HepG2 (cell line): Measurements from ENCODE around the gene FRMD4A. TPM values are rescaled to one million over a fixed set of nuclear protein-coding genes. Genes with fewer than 3 reads are reported as not detected.

Experiments used
- ATAC-seq: fragments of 200-7000 bp; cut with Tn5 transposase; 3 replicates; pipeline ENCODE4 v1.9.1; 2020; ENCODE audit warnings: mild to moderate bottlenecking, moderate library complexity
- BruUV-seq: library from RNA; stranded (reverse); fragments of 400-500 nt; replicated peaks from 2 replicates; lab custom pipeline; 2021; lab: Mats Ljungman, UMichigan
- CTCF ChIA-PET: fragments of 300-600 bp; formaldehyde crosslinking; extraction: SDS; loops from one replicate; lab custom pipeline; 2021; ENCODE audit warnings: low total read pairs, inconsistent platforms, low intra/inter-chr PET ratio; lab: Yijun Ruan, JAX
- POLR2A ChIA-PET: fragments of 350-600 bp; sonication (Branson Sonifier 250); formaldehyde crosslinking; loops from one replicate; lab custom pipeline; 2020; ENCODE audit warnings: antibody characterized with exemption, inconsistent platforms; lab: Yijun Ruan, JAX
- DNase-seq: peaks from one replicate; pipeline ENCODE4 v3.0.0-alpha.2; 2015; ENCODE audit warnings: low spot score
- FAIRE-seq: peaks from 3 replicates; lab custom pipeline; 2011; peaks lifted over from hg19 to GRCh38; lab: Jason Lieb, UNC
- H2AFZ ChIP-seq: one replicate; pipeline ENCODE4 v1.6.1; 2011; ENCODE audit warnings: low read length, inconsistent platforms
- H3K27ac ChIP-seq: fragments of 300-600 bp; 3 replicates; pipeline ENCODE4 v1.8.0; 2011; ENCODE audit warnings: mixed run types, mild to moderate bottlenecking, mixed read lengths, low read length, inconsistent platforms; ENCODE audit not compliant: insufficient read depth; ENCODE audit errors: extremely low read length
- H3K27me3 ChIP-seq, 2 experiments: fragments of 200-600 bp in 1 of 2; 2 replicates in 1 of 2; 3 replicates in 1 of 2; pipeline versions ENCODE4 v1.6.0 to v1.8.0; 2011; ENCODE audit warnings: low read length in 2 of 2, mild to moderate bottlenecking in 2 of 2, moderate library complexity in 2 of 2, inconsistent platforms in 1 of 2; ENCODE audit not compliant: insufficient read depth in 2 of 2, control insufficient read depth in 1 of 2
- H3K36me3 ChIP-seq, 2 experiments: fragments of 200-600 bp in 1 of 2; replicated peaks in 1 of 2; 2 replicates in 1 of 2; 3 replicates in 1 of 2; pipeline versions ENCODE4 v1.5.1 to v1.8.0; 2011; ENCODE audit warnings: low read length in 2 of 2, inconsistent platforms in 1 of 2; ENCODE audit not compliant: insufficient read depth in 2 of 2, control insufficient read depth in 1 of 2
- H3K4me1 ChIP-seq: 2 replicates; pipeline ENCODE4 v1.5.1; 2012; ENCODE audit warnings: low read length, inconsistent platforms; ENCODE audit not compliant: insufficient read depth
- H3K4me2 ChIP-seq: 2 replicates; pipeline ENCODE4 v1.6.0; 2011; ENCODE audit warnings: low read depth, low read length, inconsistent platforms
- H3K4me3 ChIP-seq, 3 experiments: fragments of 200-600 bp in 1 of 3; sonication (generic), shearing (Covaris generic) in 1 of 3; replicated peaks in 1 of 3; 2 replicates each; pipeline ENCODE4 v1.5.1; 2011 to 2016; ENCODE audit warnings: low read length in 3 of 3, inconsistent platforms in 2 of 3, low read depth in 2 of 3, mild to moderate bottlenecking in 2 of 3, control low read depth in 1 of 3, mixed read lengths in 1 of 3; ENCODE audit not compliant: insufficient read depth in 1 of 3
- H3K79me2 ChIP-seq: one replicate; pipeline ENCODE4 v1.6.1; 2011; ENCODE audit warnings: low read length, inconsistent platforms; ENCODE audit not compliant: insufficient read depth
- H3K9ac ChIP-seq: 2 replicates; pipeline ENCODE4 v1.6.0; 2011; ENCODE audit warnings: mild to moderate bottlenecking, low read depth, low read length, inconsistent platforms; ENCODE audit not compliant: insufficient read depth
- H3K9me3 ChIP-seq: 2 replicates; pipeline ENCODE4 v1.5.1; 2012; ENCODE audit warnings: mild to moderate bottlenecking, low read length
- H4K20me1 ChIP-seq: 2 replicates; pipeline ENCODE4 v1.6.0; 2011; ENCODE audit warnings: inconsistent platforms, mild to moderate bottlenecking, low read length, moderate library complexity; ENCODE audit not compliant: insufficient read depth
- ATF7-NPFF ChIP-seq: sonication (generic); formaldehyde crosslinking; IDR thresholded peaks from 2 replicates; pipeline ENCODE4 v1.8.1; 2023; ENCODE audit warnings: mild to moderate bottlenecking, low read depth, missing genetic modification reagents, moderate library complexity
- CAMTA2 ChIP-seq: sonication (generic); formaldehyde crosslinking; IDR thresholded peaks from 2 replicates; pipeline ENCODE4 v1.4.0; 2020; ENCODE audit warnings: mild to moderate bottlenecking, missing genetic modification reagents, borderline replicate concordance
- ZNF30 ChIP-seq: sonication (generic); formaldehyde crosslinking; IDR thresholded peaks from 2 replicates; pipeline ENCODE4 v1.5.0; 2020; ENCODE audit warnings: mild to moderate bottlenecking, missing genetic modification reagents
- ZNF780A ChIP-seq: sonication (generic); formaldehyde crosslinking; IDR thresholded peaks from 2 replicates; pipeline ENCODE4 v1.8.0; 2022; ENCODE audit warnings: mild to moderate bottlenecking, missing genetic modification reagents, moderate library complexity
- ZNF891 ChIP-seq: sonication (generic); formaldehyde crosslinking; IDR thresholded peaks from 2 replicates; pipeline ENCODE4 v1.5.0; 2020; ENCODE audit warnings: mild to moderate bottlenecking, missing genetic modification reagents
- WGBS: methylation state at CpG from one replicate; pipeline ENCODE4 v1.1.6; 2017; ENCODE audit warnings: low lambda C conversion rate; 5-methylcytosine and 5-hydroxymethylcytosine counted together
- in situ Hi-C: cut with HindIII; loops from 2 replicates; pipeline ENCODE4 v1.10.0; 2017; ENCODE audit warnings: low pct_unique_long_range_greater_than_20kb; ENCODE audit not compliant: extremely low pct_ligation_motif_present
- intact Hi-C: fragments of 100-400 bp; cut with micrococcal nuclease; formaldehyde crosslinking; loops from one replicate; pipeline ENCODE4 v1.10.0; 2022; ENCODE audit not compliant: unreplicated experiment
- polyA plus RNA-seq, 8 experiments: library from polyadenylated mRNA; depleted of rRNA in 3 of 8; stranded (reverse) in 7 of 8; unstranded in 1 of 8; fragments of >200 nt; fragmentation: Illumina TruSeq in 4 of 8; extraction: Trizol in 4 of 8; gene quantifications; 2 replicates each; pipeline versions ENCODE4 v1.2.1 to v1.2.3, GENCODE V29; 2011 to 2016; ENCODE audit warnings: low read depth in 4 of 8, missing spikeins in 1 of 8, mixed read lengths in 1 of 8; ENCODE audit not compliant: insufficient read depth in 1 of 8
- total RNA-seq, 5 experiments: library from RNA; depleted of rRNA; stranded (reverse); fragments of >200 nt; fragmentation: Illumina TruSeq; extraction: Trizol; gene quantifications; 2 replicates each; pipeline ENCODE4 v1.2.3, GENCODE V29; 2016; ENCODE audit warnings: low read depth in 1 of 5
- TF ChIP-seq, protein P1 (sequence below): sonication (generic); formaldehyde crosslinking; conservative IDR thresholded peaks from 2 replicates; pipeline ENCODE4 v1.4.0; 2020; ENCODE audit warnings: missing genetic modification reagents
- TF ChIP-seq, protein P2 (sequence below): sonication (generic); formaldehyde crosslinking; IDR thresholded peaks from 2 replicates; pipeline ENCODE4 v1.8.0; 2022; ENCODE audit warnings: mild to moderate bottlenecking, missing genetic modification reagents

The FRMD4A gene
- total and polyA plus RNA-seq, 2 of the 13 experiments (the other 11 are each of a cell fraction or from before 2014, with no cell fraction given): 0.09 to 0.26 TPM

DNA sequence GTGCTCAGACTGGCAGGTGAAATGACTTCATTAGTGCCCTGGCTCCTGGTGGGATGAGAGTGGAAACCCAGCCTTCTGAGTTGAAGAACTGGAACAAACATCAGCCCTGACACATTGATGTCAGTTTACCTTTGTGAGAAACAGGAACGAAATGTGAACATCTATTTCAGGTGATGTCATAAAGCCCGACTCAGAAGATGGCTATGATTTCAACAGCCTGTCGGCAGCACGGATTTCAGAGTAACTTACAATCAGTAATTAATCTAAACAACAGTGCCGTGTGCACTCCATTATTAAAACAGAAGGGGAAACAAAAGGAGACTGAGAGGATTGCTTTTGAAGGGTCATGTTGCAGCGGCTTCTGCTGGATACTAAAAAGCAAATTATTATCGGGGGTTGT is 243.2 kb downstream of the FRMD4A start:
- Histone ChIP-seq H3K4me2 (no peak overlapping the region), H3K4me1 (no peaks in the 10 kb centered on the region), H2AFZ (no peak overlapping the region), H3K4me3 (no peak overlapping the region), H3K79me2 (no peaks in the 10 kb centered on the region), H3K9ac (no peak overlapping the region), H3K27me3 (peaks cover 0 to 36% of the 10 kb centered on the region in 2 experiments; a peak in 3 of 5 replicates), H3K36me3 (no peaks in the 10 kb centered on the region), H3K27ac (no peak overlapping the region), H4K20me1 (no peaks in the 10 kb centered on the region), H3K9me3 (no peaks in the 10 kb centered on the region)
- FAIRE-seq (no peak), DNase-seq (no peak), ATAC-seq (no peak)
- in situ Hi-C loops (no loop called here), intact Hi-C loops (no loop called here)
- BruUV-seq: no TSS peak
- TF ChIP-seq ZNF780A (CRISPR knock-in tag) (no peak), ZNF30 (CRISPR knock-in tag) (no peak), ATF7-NPFF (no peak), ZNF891 (CRISPR knock-in tag) (no peak), CAMTA2 (CRISPR knock-in tag) (no peak)
- TF ChIP-seq, protein P1, sequence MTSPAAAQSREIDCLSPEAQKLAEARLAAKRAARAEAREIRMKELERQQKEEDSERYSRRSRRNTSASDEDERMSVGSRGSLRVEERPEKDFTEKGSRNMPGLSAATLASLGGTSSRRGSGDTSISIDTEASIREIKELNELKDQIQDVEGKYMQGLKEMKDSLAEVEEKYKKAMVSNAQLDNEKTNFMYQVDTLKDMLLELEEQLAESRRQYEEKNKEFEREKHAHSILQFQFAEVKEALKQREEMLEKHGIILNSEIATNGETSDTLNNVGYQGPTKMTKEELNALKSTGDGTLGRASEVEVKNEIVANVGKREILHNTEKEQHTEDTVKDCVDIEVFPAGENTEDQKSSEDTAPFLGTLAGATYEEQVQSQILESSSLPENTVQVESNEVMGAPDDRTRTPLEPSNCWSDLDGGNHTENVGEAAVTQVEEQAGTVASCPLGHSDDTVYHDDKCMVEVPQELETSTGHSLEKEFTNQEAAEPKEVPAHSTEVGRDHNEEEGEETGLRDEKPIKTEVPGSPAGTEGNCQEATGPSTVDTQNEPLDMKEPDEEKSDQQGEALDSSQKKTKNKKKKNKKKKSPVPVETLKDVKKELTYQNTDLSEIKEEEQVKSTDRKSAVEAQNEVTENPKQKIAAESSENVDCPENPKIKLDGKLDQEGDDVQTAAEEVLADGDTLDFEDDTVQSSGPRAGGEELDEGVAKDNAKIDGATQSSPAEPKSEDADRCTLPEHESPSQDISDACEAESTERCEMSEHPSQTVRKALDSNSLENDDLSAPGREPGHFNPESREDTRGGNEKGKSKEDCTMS (CRISPR knock-in tag): no peak
- TF ChIP-seq, protein P2, sequence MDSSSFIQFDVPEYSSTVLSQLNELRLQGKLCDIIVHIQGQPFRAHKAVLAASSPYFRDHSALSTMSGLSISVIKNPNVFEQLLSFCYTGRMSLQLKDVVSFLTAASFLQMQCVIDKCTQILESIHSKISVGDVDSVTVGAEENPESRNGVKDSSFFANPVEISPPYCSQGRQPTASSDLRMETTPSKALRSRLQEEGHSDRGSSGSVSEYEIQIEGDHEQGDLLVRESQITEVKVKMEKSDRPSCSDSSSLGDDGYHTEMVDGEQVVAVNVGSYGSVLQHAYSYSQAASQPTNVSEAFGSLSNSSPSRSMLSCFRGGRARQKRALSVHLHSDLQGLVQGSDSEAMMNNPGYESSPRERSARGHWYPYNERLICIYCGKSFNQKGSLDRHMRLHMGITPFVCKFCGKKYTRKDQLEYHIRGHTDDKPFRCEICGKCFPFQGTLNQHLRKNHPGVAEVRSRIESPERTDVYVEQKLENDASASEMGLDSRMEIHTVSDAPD (CRISPR knock-in tag): no peak
- 13% methylated on average over 7 of the region's 7 CpGs for WGBS
- ChIA-PET CTCF (no interaction called here), POLR2A (no interaction called here)
